Dermis microvascular lymphatic vessel endothelial cell (primary cell): ENCODE data around the gene TMEM141. TPM values are rescaled to one million over a fixed set of nuclear protein-coding genes. Genes with fewer than 3 reads are reported as not detected.
"Not testable (repeated sequence)": the region's sequence is repeated elsewhere in the genome, so short reads cannot be mapped to it uniquely, and the experiment has no call there.

Experiments
- DNase-seq, 2 donors: peaks; one replicate each; pipeline versions ENCODE4 v3.0.0 to v3.0.0-alpha.2; 2010; ENCODE audit warnings: low read depth in 2 of 2
- total RNA-seq: library from RNA; depleted of rRNA; stranded (reverse); fragments of >200 nt; gene quantifications from 2 replicates; pipeline ENCODE4 v1.2.1, GENCODE V29; 2014

Gene TMEM141
- total RNA-seq, 1 donor from 2014 or later: 58.8 TPM

GRCh38 chr9:136773386-136774044 lies 17.6 kb upstream of the TMEM141 start:
- DNase-seq: peak in 1 of 2 donors; percentile 42

GRCh38 chr9:136774416-136775045 lies 16.6 kb upstream of the TMEM141 start:
- DNase-seq: no peak

- DNase-seq: no peak
These were observed 16.0 kb upstream of the TMEM141 start for GRCh38 chr9:136775191-136775590.

- DNase-seq: no peak
These were observed 14.2 kb upstream of the TMEM141 start for GRCh38 chr9:136776947-136777346.

- no peak for DNase-seq
These were observed 13.8 kb upstream of the TMEM141 start for GRCh38 chr9:136777359-136777758.

- DNase-seq: no peak
These were observed 11.3 kb upstream of the TMEM141 start for GRCh38 chr9:136779808-136780207.

- no peak for DNase-seq
These were observed 8.7 kb upstream of the TMEM141 start for GRCh38 chr9:136782452-136782851.

- peak in 1 of 2 donors; percentile 47 for DNase-seq
These were observed 6.7 kb upstream of the TMEM141 start for GRCh38 chr9:136784249-136784996.

GRCh38 chr9:136784997-136785361 lies 6.2 kb upstream of the TMEM141 start:
- DNase-seq: no peak

- not testable (repeated sequence) for DNase-seq
These were observed 5.4 kb upstream of the TMEM141 start for GRCh38 chr9:136785565-136786355.

GRCh38 chr9:136786451-136786850 lies 4.7 kb upstream of the TMEM141 start:
- no peak for DNase-seq

- not testable (repeated sequence) for DNase-seq
These were observed 4.2 kb upstream of the TMEM141 start for GRCh38 chr9:136786983-136787382.

GRCh38 chr9:136787690-136788400 lies 3.3 kb upstream of the TMEM141 start:
- peak in 1 of 2 donors; percentile 69 for DNase-seq

GRCh38 chr9:136788644-136789522 lies 2.3 kb upstream of the TMEM141 start:
- DNase-seq: not testable (repeated sequence)

GRCh38 chr9:136789523-136789937 lies 1.6 kb upstream of the TMEM141 start:
- DNase-seq: no peak

GRCh38 chr9:136791516-136792276 lies 552 bp downstream of the TMEM141 start:
- DNase-seq: peak in 1 of 2 donors; percentile 29

- DNase-seq: no peak
These were observed 1.4 kb downstream of the TMEM141 start for GRCh38 chr9:136792321-136793085.
